Kidney epithelial cell (primary cell): Measurements from ENCODE around the gene PCDHAC2. TPM values are rescaled to one million over a fixed set of nuclear protein-coding genes. Genes with fewer than 3 reads are reported as not detected.

Experiments
- DNase-seq: peaks from one replicate; pipeline ENCODE4 v3.0.0-alpha.2; 2010; ENCODE audit warnings: low read depth
- H3K27me3 ChIP-seq: 2 replicates; pipeline ENCODE4 v1.6.0; 2011; ENCODE audit warnings: low read length; ENCODE audit not compliant: control insufficient read depth, insufficient read depth
- H3K36me3 ChIP-seq: 2 replicates; pipeline ENCODE4 v1.5.1; 2011; ENCODE audit warnings: low read length; ENCODE audit not compliant: control insufficient read depth, insufficient read depth
- H3K4me3 ChIP-seq: 2 replicates; pipeline ENCODE4 v1.5.1; 2011; ENCODE audit warnings: low read depth, mild to moderate bottlenecking, control low read depth, low read length
- total RNA-seq: library from RNA; depleted of rRNA; stranded (reverse); fragments of >200 nt; gene quantifications from 2 replicates; pipeline ENCODE4 v1.2.3, GENCODE V29; 2015
- TF ChIP-seq, protein P1 (sequence below): IDR thresholded peaks from 2 replicates; pipeline ENCODE4 v1.5.1; 2011; ENCODE audit warnings: mild to moderate bottlenecking, moderate library complexity, low read length, control low read depth, inconsistent platforms; ENCODE audit not compliant: insufficient read depth, poor library complexity, severe bottlenecking

PCDHAC2 gene
- total RNA-seq, 1 donor from 2014 or later, result 0.92 TPM

GRCh38 chr5:141001844-141002604, 35.7 kb downstream of the PCDHAC2 start:
- H3K4me3 ChIP-seq, result peak overlapping the region; percentile 31
- TF ChIP-seq, protein P1, sequence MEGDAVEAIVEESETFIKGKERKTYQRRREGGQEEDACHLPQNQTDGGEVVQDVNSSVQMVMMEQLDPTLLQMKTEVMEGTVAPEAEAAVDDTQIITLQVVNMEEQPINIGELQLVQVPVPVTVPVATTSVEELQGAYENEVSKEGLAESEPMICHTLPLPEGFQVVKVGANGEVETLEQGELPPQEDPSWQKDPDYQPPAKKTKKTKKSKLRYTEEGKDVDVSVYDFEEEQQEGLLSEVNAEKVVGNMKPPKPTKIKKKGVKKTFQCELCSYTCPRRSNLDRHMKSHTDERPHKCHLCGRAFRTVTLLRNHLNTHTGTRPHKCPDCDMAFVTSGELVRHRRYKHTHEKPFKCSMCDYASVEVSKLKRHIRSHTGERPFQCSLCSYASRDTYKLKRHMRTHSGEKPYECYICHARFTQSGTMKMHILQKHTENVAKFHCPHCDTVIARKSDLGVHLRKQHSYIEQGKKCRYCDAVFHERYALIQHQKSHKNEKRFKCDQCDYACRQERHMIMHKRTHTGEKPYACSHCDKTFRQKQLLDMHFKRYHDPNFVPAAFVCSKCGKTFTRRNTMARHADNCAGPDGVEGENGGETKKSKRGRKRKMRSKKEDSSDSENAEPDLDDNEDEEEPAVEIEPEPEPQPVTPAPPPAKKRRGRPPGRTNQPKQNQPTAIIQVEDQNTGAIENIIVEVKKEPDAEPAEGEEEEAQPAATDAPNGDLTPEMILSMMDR, result no peak
- H3K36me3 ChIP-seq, result no peaks in the 10 kb centered on the region
- no peaks in the 10 kb centered on the region for H3K27me3 ChIP-seq
- no peak for DNase-seq

DNA sequence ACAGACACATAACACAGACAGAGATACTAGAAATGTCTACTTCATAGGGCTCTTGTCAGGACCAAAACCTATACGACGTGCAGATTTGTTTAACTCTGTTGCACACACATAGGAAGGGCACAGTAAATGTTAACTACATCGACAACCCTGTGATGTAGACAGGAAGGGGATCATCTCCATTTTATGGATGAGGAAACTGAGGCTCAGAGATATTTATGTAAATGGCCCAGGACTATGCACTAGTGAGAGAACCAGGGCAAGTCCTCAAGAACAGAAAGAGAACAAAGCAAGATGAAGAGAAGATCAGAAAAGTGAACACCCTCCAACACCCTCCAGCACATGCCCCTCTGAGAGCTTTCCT, 36.3 kb downstream of the PCDHAC2 start:
- TF ChIP-seq, protein P1, result no peak
- Histone ChIP-seq H3K36me3 (no peaks in the 10 kb centered on the region), H3K4me3 (no peak overlapping the region), H3K27me3 (no peaks in the 10 kb centered on the region)
- DNase-seq, result no peak

DNA sequence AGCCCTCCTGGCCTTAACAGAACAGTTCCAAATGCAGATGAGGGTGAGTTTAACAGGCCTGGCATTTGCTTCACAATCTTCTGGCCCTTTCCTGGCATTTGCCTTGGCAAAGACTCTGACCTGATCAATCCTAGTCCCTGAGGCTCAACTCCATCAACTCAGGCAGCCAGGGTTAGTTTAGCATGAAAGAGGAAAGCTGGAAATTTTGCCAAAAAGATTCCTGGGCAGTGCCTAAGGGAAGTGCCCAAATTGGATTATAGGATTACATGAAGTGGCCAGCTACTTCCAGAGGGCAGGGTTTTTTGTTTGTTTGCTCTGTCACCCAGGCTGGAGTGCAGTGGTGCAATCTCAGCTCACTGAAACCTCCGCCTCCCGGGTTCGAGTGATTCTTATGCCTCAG, 36.8 kb downstream of the PCDHAC2 start:
- Histone ChIP-seq H3K27me3 (no peaks in the 10 kb centered on the region), H3K4me3 (no peak overlapping the region), H3K36me3 (no peaks in the 10 kb centered on the region)
- TF ChIP-seq, protein P1, result no peak
- DNase-seq, result no peak

GRCh38 chr5:141003791-141004611, 37.7 kb downstream of the PCDHAC2 start:
- TF ChIP-seq, protein P1, result no peak
- Histone ChIP-seq H3K36me3 (no peaks in the 10 kb centered on the region), H3K4me3 (no peak overlapping the region), H3K27me3 (no peaks in the 10 kb centered on the region)
- DNase-seq, result peak; percentile 58

DNA sequence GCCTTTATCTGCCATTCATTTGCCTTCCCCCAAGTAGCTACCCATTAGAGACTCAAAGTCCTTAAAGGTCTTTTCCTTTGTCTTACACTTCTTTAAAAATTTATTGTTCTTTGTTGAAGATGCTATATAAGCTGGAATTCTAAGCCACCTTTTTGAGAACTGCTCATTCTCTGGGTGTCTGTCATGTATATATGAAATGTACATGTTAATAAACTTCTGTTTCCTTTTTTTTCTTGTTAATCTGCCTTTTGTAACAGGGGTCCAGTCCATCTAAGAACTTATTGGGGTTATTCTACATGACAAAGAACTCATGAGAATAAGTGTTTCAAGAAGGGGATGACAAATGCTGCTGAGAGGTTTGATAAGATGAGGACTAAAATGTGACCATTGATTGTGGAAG, 41.5 kb downstream of the PCDHAC2 start:
- H3K27me3 ChIP-seq, result no peaks in the 10 kb centered on the region
- TF ChIP-seq, protein P1, result no peak
- DNase-seq, result no peak
- no peak overlapping the region for H3K4me3 ChIP-seq
- H3K36me3 ChIP-seq, result no peaks in the 10 kb centered on the region
